Measurements from ENCODE around the gene RHOXF2. TPM values are rescaled to one million over a fixed set of nuclear protein-coding genes. Genes with fewer than 3 reads are reported as not detected.
"Not testable (repeated sequence)": the region's sequence is repeated elsewhere in the genome, so short reads cannot be mapped to it uniquely, and the experiment has no call there.

Gene RHOXF2
- total and polyA plus RNA-seq, 9 of the 15 experiments (the other 6 are each of a cell fraction or from before 2014, with no cell fraction given) = 36.0 to 200 (median 141) TPM

DNA sequence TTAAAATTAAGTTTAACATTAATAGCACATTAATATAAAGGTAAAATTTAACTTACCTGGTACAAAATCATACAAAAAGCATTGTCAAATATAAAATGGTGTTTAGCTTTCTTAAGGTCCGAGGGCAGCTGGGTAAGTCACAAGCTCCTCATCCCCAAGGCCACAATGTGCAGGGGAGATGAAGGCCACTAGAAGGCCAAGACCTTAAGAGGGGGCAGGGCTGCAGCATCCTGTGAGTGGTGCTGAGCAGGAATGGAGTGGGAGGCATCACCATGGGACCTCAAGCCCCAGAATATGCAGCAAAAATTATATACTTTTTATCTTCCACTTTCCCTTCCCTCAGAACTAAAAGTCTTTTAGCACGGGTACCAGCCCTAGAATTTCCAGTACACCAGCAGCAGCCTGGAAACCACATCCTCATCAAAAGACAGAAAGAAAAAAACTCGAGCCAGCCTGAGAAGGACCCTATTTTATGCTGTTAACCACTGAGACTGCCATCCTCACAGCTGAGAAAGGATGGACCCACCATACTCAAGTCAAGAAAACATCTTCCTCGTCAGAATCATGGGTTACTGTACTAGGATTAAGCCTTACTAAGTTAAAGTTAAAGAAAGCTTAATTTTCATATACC is 13.0 kb upstream of the RHOXF2 start:
- ChIA-PET CTCF (ENCODE audit: low intra/inter-chr PET ratio) (no interaction called here), POLR2A (interaction anchor here (0.8 kb wide), 1 partner anchor 11 kb away, joined by 3 read pairs; no protein-coding TSS in a partner anchor)
- ATAC-seq (peak; percentile 80), DNase-seq (ENCODE audit: extremely low read depth in 1 of 4, low spot score in 3 of 4) (peak in 2 of 4 experiments; percentile 23 to 58), FAIRE-seq (no peak)
- no peaks in the 10 kb centered on the region for H3K27me3 ChIP-seq (ENCODE audit: control insufficient read depth in 2 of 2, insufficient read depth in 2 of 2, low read length in 2 of 2)
- H3K9me1 ChIP-seq (ENCODE audit: control insufficient read depth, insufficient read depth, low read length) = no peaks in the 10 kb centered on the region
- peak overlapping the region; percentile 74 for H2AFZ ChIP-seq (ENCODE audit: low read depth, low read length)
- 0 out of 2 replicates have a peak, but pooled peaks have one; percentile 12 for TF ChIP-seq CTBP1 (IDR thresholded peaks at IDR 0.05; ENCODE audit: borderline replicate concordance)
- TF ChIP-seq SRSF9 (IDR thresholded peaks at IDR 0.05; ENCODE audit: borderline replicate concordance, low read depth, low read length) = no peak
- peaks cover 8 to 15% of the 10 kb centered on the region in 2 experiments; a peak in 4 of 5 replicates for H3K4me1 ChIP-seq (replicated peaks in 1 of 2; ENCODE audit: control insufficient read depth in 2 of 2, insufficient read depth in 2 of 2, low read length in 2 of 2)
- peak overlapping the region; percentile 60; the same call in 2 of the 3 replicates for H3K27ac ChIP-seq (ENCODE audit: extremely low read depth, low read depth, low read length)
- intact Hi-C loops (cut with micrococcal nuclease) = loop anchor here (10.0 kb wide), 1 partner anchor 51 kb away; no protein-coding TSS in a partner anchor
- no TSS peak for BruUV-seq (replicated peaks)
- WGBS (ENCODE audit: insufficient coverage, low coverage, missing lambda C conversion rate) = 10% methylated on average over 4 of the region's 4 CpGs
- no peaks in the 10 kb centered on the region for H3K36me3 ChIP-seq (ENCODE audit: control insufficient read depth, insufficient read depth, low read length)
- no peaks in the 10 kb centered on the region for H4K20me1 ChIP-seq (replicated peaks; ENCODE audit: control insufficient read depth, insufficient read depth, low read length)
- no peaks in the 10 kb centered on the region; the same call in 1 of the 2 replicates for H3K9me3 ChIP-seq (replicated peaks; ENCODE audit: control insufficient read depth, insufficient read depth, low read depth, low read length)
- H3K4me2 ChIP-seq (ENCODE audit: insufficient read depth, low read length) = peak overlapping the region; percentile 58; the same call in 1 of the 2 replicates
- no peak overlapping the region for H3K4me3 ChIP-seq
- H3K9ac ChIP-seq (ENCODE audit: insufficient read depth in 1 of 2, low read depth in 2 of 2, low read length in 2 of 2) = peak overlapping the region in 1 of 2 experiments; percentile 38; a peak in 1 of 4 replicates
- H3K79me2 ChIP-seq (ENCODE audit: control insufficient read depth, insufficient read depth, low read length) = no peaks in the 10 kb centered on the region
- in situ Hi-C loops (cut with MboI) = loop anchor here (5.0 kb wide), 1 partner anchor 58 kb away; no protein-coding TSS in a partner anchor

DNA sequence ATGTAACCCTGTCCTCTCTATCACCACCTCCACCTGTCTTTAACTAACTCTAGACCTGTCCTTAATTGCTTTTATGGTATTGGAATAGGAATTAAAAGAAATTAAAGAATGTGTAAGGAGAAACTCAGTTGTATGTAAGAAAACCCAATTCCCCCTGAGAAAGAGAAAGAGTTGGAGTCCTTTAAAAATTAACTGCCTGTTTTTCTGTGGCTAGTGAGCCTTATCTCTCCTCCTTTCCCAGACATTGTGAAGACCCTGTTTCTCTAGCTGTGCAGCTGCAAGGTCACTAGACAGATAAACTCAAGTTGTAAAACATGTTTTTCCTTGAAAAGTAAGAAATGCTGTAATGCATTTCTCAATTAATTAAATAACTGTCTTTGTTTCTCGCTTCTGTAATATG is 12.1 kb upstream of the RHOXF2 start:
- H3K9me1 ChIP-seq (ENCODE audit: control insufficient read depth, insufficient read depth, low read length); FAIRE-seq; CTCF ChIA-PET (ENCODE audit: low intra/inter-chr PET ratio); H4K20me1 ChIP-seq (replicated peaks; ENCODE audit: control insufficient read depth, insufficient read depth, low read length); H3K27me3 ChIP-seq (ENCODE audit: control insufficient read depth in 2 of 2, insufficient read depth in 2 of 2, low read length in 2 of 2); H3K9me3 ChIP-seq (replicated peaks; ENCODE audit: control insufficient read depth, insufficient read depth, low read depth, low read length); ATAC-seq; DNase-seq (ENCODE audit: extremely low read depth in 1 of 4, low spot score in 3 of 4); H3K79me2 ChIP-seq (ENCODE audit: control insufficient read depth, insufficient read depth, low read length); H3K36me3 ChIP-seq (ENCODE audit: control insufficient read depth, insufficient read depth, low read length); BruUV-seq (replicated peaks); H3K4me3 ChIP-seq; TF ChIP-seq MYBL2 (CRISPR knock-in tag; IDR thresholded peaks at IDR 0.05; ENCODE audit: borderline replicate concordance); FOXM1 (CRISPR knock-in tag; IDR thresholded peaks at IDR 0.05; ENCODE audit: low read depth): not testable (repeated sequence)
- 7% methylated on average over 1 of the region's 1 CpG for WGBS (ENCODE audit: insufficient coverage, low coverage, missing lambda C conversion rate)
- H3K4me2 ChIP-seq (ENCODE audit: insufficient read depth, low read length) = peak overlapping the region; percentile 58; the same call in 1 of the 2 replicates
- peaks cover 8 to 15% of the 10 kb centered on the region in 2 experiments; a peak in 4 of 5 replicates for H3K4me1 ChIP-seq (replicated peaks in 1 of 2; ENCODE audit: control insufficient read depth in 2 of 2, insufficient read depth in 2 of 2, low read length in 2 of 2)
- H2AFZ ChIP-seq (ENCODE audit: low read depth, low read length) = peak overlapping the region; percentile 74
- intact Hi-C loops (cut with micrococcal nuclease) = loop anchor here (10.0 kb wide), 1 partner anchor 52 kb away; no protein-coding TSS in a partner anchor
- H3K9ac ChIP-seq (ENCODE audit: insufficient read depth in 1 of 2, low read depth in 2 of 2, low read length in 2 of 2) = peak overlapping the region in 1 of 2 experiments; percentile 38; a peak in 1 of 4 replicates
- POLR2A ChIA-PET = interaction anchor here (0.8 kb wide), 1 partner anchor 11 kb away, joined by 3 read pairs; no protein-coding TSS in a partner anchor
- in situ Hi-C loops (cut with MboI) = loop anchor here (5.0 kb wide), 1 partner anchor 59 kb away; no protein-coding TSS in a partner anchor
- H3K27ac ChIP-seq (ENCODE audit: extremely low read depth, low read depth, low read length) = peak overlapping the region; percentile 60; the same call in 2 of the 3 replicates
- TF ChIP-seq ARID1B (IDR thresholded peaks at IDR 0.05) (peak; percentile 53; the same call in 1 of the 2 replicates), TAL1 (IDR thresholded peaks at IDR 0.05) (peak; percentile 29; the same call in 1 of the 2 replicates), MYBL2 (IDR thresholded peaks at IDR 0.05; ENCODE audit: low read depth) (peak; percentile 31; the same call in 1 of the 2 replicates), CBFA2T3 (IDR thresholded peaks at IDR 0.05) (peak; percentile 37; the same call in 1 of the 2 replicates), FOXM1 (IDR thresholded peaks at IDR 0.05; ENCODE audit: low read depth) (peak; percentile 52; the same call in 1 of the 2 replicates), NCOR1 (IDR thresholded peaks at IDR 0.05) (0 out of 2 replicates have a peak, but pooled peaks have one; percentile 19), TCF3 (CRISPR knock-in tag; IDR thresholded peaks at IDR 0.05) (peak; percentile 34; the same call in 1 of the 2 replicates)
- TF ChIP-seq, protein P1, sequence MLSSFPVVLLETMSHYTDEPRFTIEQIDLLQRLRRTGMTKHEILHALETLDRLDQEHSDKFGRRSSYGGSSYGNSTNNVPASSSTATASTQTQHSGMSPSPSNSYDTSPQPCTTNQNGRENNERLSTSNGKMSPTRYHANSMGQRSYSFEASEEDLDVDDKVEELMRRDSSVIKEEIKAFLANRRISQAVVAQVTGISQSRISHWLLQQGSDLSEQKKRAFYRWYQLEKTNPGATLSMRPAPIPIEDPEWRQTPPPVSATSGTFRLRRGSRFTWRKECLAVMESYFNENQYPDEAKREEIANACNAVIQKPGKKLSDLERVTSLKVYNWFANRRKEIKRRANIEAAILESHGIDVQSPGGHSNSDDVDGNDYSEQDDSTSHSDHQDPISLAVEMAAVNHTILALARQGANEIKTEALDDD (IDR thresholded peaks at IDR 0.05) = peak; percentile 28; the same call in 1 of the 2 replicates
